Ishikawa (cell line): ENCODE data around the gene ING3.

ENCODE experiments used
- CEBPB ChIP-seq: IDR thresholded peaks from 2 replicates; pipeline ENCODE4 v1.6.1; 2012
- EGR1 ChIP-seq: IDR thresholded peaks from 2 replicates; pipeline ENCODE4 v1.6.1; 2012
- EP300 ChIP-seq: IDR thresholded peaks from 2 replicates; pipeline ENCODE4 v1.6.1; 2012; ENCODE audit warnings: borderline replicate concordance
- MAX ChIP-seq: IDR thresholded peaks from 2 replicates; pipeline ENCODE4 v1.6.1; 2012
- RAD21 ChIP-seq: IDR thresholded peaks from 2 replicates; pipeline ENCODE4 v1.6.1; 2012; ENCODE audit warnings: low read depth
- REST ChIP-seq: IDR thresholded peaks from 2 replicates; pipeline ENCODE4 v1.6.1; 2012; ENCODE audit warnings: low read depth, mild to moderate bottlenecking
- TAF1 ChIP-seq: IDR thresholded peaks from 2 replicates; pipeline ENCODE4 v1.6.1; 2012; ENCODE audit warnings: low read depth, mild to moderate bottlenecking
- TCF12 ChIP-seq: IDR thresholded peaks from 2 replicates; pipeline ENCODE4 v1.6.1; 2012; ENCODE audit warnings: low read depth
- YY1 ChIP-seq: IDR thresholded peaks from 2 replicates; pipeline ENCODE4 v1.6.1; 2012; ENCODE audit warnings: low read depth

- TF ChIP-seq REST (no peak), YY1 (no peak), EP300 (no peak), TAF1 (no peak), RAD21 (no peak), TCF12 (no peak), MAX (no peak), CEBPB (no peak), EGR1 (no peak)
Observed at GRCh38 chr7:121011401-121011800, 60.8 kb downstream of the ING3 start.
